Thyroid gland (tissue), 4 donors: Measurements from ENCODE around the gene IDH3G.

Source experiments
- CTCF ChIP-seq, 6 experiments: fragments of 200-600 bp in 3 of 6; fragments of 450-650 bp in 3 of 6; sonication (generic) in 3 of 6; IDR thresholded peaks; one replicate each; pipeline ENCODE4 v1.5.1; 2016 to 2019; ENCODE audit warnings: antibody characterized with exemption in 6 of 6, mild to moderate bottlenecking in 2 of 6, inconsistent platforms in 1 of 6, moderate library complexity in 1 of 6
- POLR2A ChIP-seq, 2 donors: fragments of 450-650 bp; IDR thresholded peaks; one replicate each; pipeline ENCODE4 v1.6.1; 2017; ENCODE audit warnings: antibody characterized with exemption in 2 of 2, mild to moderate bottlenecking in 2 of 2, moderate library complexity in 1 of 2

- TF ChIP-seq POLR2A (IDR thresholded peaks at IDR 0.05) (no peak), CTCF (IDR thresholded peaks at IDR 0.05) (peak; percentile 49 to 81 (median 65))
Observed at GRCh38 chrX:153763989-153764755, 30.0 kb downstream of the IDH3G start, which contains the start of gene PLXNB3.
